DND-41 (cell line): Measurements from ENCODE around the gene CD58.

ENCODE experiments used
- ATAC-seq: fragments of 200-7000 bp; cut with Tn5 transposase; 3 replicates; pipeline ENCODE4 v1.9.1; 2021; ENCODE audit warnings: low read depth; ENCODE audit not compliant: insufficient read depth
- DNase-seq: peaks from one replicate; pipeline ENCODE4 v3.0.0-alpha.2; 2020
- H2AFZ ChIP-seq: 2 replicates; pipeline ENCODE4 v1.6.0; 2012; ENCODE audit warnings: low read depth, low read length
- H3K27ac ChIP-seq: 2 replicates; pipeline ENCODE4 v1.5.1; 2012; ENCODE audit warnings: low read length, inconsistent platforms
- H3K27me3 ChIP-seq: fragments of 200-600 bp; sonication (generic); 2 replicates; pipeline ENCODE4 v1.6.0; 2012; ENCODE audit warnings: low read length, mild to moderate bottlenecking, inconsistent platforms; ENCODE audit not compliant: insufficient read depth, poor library complexity
- H3K36me3 ChIP-seq: 2 replicates; pipeline ENCODE4 v1.5.1; 2012; ENCODE audit warnings: low read length, inconsistent platforms; ENCODE audit not compliant: insufficient read depth
- H3K4me1 ChIP-seq: 2 replicates; pipeline ENCODE4 v1.5.1; 2012; ENCODE audit warnings: mild to moderate bottlenecking, low read length; ENCODE audit not compliant: insufficient read depth
- H3K4me2 ChIP-seq: 2 replicates; pipeline ENCODE4 v1.6.0; 2012; ENCODE audit warnings: mild to moderate bottlenecking, moderate library complexity, low read length, inconsistent platforms; ENCODE audit not compliant: insufficient read depth
- H3K4me3 ChIP-seq, 2 experiments: fragments of 200-600 bp in 1 of 2; shearing (Covaris generic) in 1 of 2; 2 replicates each; pipeline ENCODE4 v1.5.1; 2012 to 2016; ENCODE audit warnings: inconsistent platforms in 2 of 2, low read length in 2 of 2, mild to moderate bottlenecking in 2 of 2, low read depth in 1 of 2, moderate library complexity in 1 of 2
- H3K79me2 ChIP-seq: 2 replicates; pipeline ENCODE4 v1.6.0; 2012; ENCODE audit warnings: low read length, inconsistent platforms; ENCODE audit not compliant: insufficient read depth
- H3K9ac ChIP-seq: 2 replicates; pipeline ENCODE4 v1.6.0; 2012; ENCODE audit warnings: low read depth, mild to moderate bottlenecking, inconsistent platforms, low read length, moderate library complexity
- H3K9me3 ChIP-seq: 2 replicates; pipeline ENCODE4 v1.5.1; 2012; ENCODE audit warnings: low read length, moderate library complexity, mild to moderate bottlenecking, inconsistent platforms; ENCODE audit not compliant: insufficient read depth, severe bottlenecking
- H4K20me1 ChIP-seq: 2 replicates; pipeline ENCODE4 v1.6.0; 2012; ENCODE audit warnings: low read length; ENCODE audit not compliant: insufficient read depth
- CTCF ChIP-seq: IDR thresholded peaks from 2 replicates; pipeline ENCODE4 v1.5.1; 2012; ENCODE audit warnings: borderline replicate concordance, low read length, moderate library complexity, mild to moderate bottlenecking; ENCODE audit not compliant: poor library complexity, severe bottlenecking; ENCODE audit errors: extremely low read depth
- EZH2 ChIP-seq: IDR thresholded peaks from 3 replicates; pipeline ENCODE4 v1.6.1; 2012; ENCODE audit warnings: borderline replicate concordance, low read depth, mild to moderate bottlenecking, moderate library complexity, low read length, inconsistent platforms; ENCODE audit not compliant: severe bottlenecking

The CD58 gene

GRCh38 chr1:116556289-116557006 lies 14.4 kb downstream of the CD58 start:
- no peak for TF ChIP-seq EZH2
- no peak for TF ChIP-seq CTCF
- no peaks in the 10 kb centered on the region for H3K27me3 ChIP-seq
- no peak overlapping the region for H3K27ac ChIP-seq
- H3K9me3 ChIP-seq: no peaks in the 10 kb centered on the region
- H3K4me1 ChIP-seq: 0 out of 2 replicates have a peak, but pooled peaks cover 5% of the 10 kb centered on the region
- ATAC-seq (0 out of 3 replicates have a peak, but pooled peaks have one; percentile 45), DNase-seq (no peak)
- no peak overlapping the region for H3K9ac ChIP-seq
- H2AFZ ChIP-seq: no peak overlapping the region
- no peaks in the 10 kb centered on the region for H3K36me3 ChIP-seq
- H3K4me3 ChIP-seq: no peak overlapping the region
- peaks cover 13% of the 10 kb centered on the region; the same call in 1 of the 2 replicates for H4K20me1 ChIP-seq
- peaks cover 85% of the 10 kb centered on the region for H3K79me2 ChIP-seq
- no peak overlapping the region for H3K4me2 ChIP-seq

- no peak overlapping the region for H3K9ac ChIP-seq
- no peak overlapping the region for H3K27ac ChIP-seq
- H3K36me3 ChIP-seq: no peaks in the 10 kb centered on the region
- no peaks in the 10 kb centered on the region for H3K9me3 ChIP-seq
- H3K4me1 ChIP-seq: 0 out of 2 replicates have a peak, but pooled peaks cover 5% of the 10 kb centered on the region
- DNase-seq: no peak
- H3K27me3 ChIP-seq: no peaks in the 10 kb centered on the region
- H4K20me1 ChIP-seq: peaks cover 11% of the 10 kb centered on the region; the same call in 1 of the 2 replicates
- TF ChIP-seq EZH2: no peak
- no peak for TF ChIP-seq CTCF
- no peak overlapping the region for H3K4me2 ChIP-seq
- peaks cover 89% of the 10 kb centered on the region for H3K79me2 ChIP-seq
- ATAC-seq: no peak
- H3K4me3 ChIP-seq: no peak overlapping the region
- no peak overlapping the region for H2AFZ ChIP-seq
These were observed 15.9 kb downstream of the CD58 start for GRCh38 chr1:116554924-116555323.

- Histone ChIP-seq H3K9me3 (no peaks in the 10 kb centered on the region), H4K20me1 (peaks cover 15% of the 10 kb centered on the region; the same call in 1 of the 2 replicates), H3K9ac (no peak overlapping the region), H3K36me3 (no peaks in the 10 kb centered on the region), H3K4me3 (no peak overlapping the region), H3K79me2 (peaks cover 88% of the 10 kb centered on the region), H3K4me1 (0 out of 2 replicates have a peak, but pooled peaks cover 5% of the 10 kb centered on the region), H3K27me3 (no peaks in the 10 kb centered on the region), H2AFZ (no peak overlapping the region), H3K4me2 (no peak overlapping the region), H3K27ac (no peak overlapping the region)
- TF ChIP-seq EZH2 (no peak), CTCF (no peak)
- DNase-seq: no peak
- no peak for ATAC-seq
These were observed 17.3 kb downstream of the CD58 start for GRCh38 chr1:116553386-116554115.
